Measurements from ENCODE around the gene NFYC.

The NFYC gene

DNA sequence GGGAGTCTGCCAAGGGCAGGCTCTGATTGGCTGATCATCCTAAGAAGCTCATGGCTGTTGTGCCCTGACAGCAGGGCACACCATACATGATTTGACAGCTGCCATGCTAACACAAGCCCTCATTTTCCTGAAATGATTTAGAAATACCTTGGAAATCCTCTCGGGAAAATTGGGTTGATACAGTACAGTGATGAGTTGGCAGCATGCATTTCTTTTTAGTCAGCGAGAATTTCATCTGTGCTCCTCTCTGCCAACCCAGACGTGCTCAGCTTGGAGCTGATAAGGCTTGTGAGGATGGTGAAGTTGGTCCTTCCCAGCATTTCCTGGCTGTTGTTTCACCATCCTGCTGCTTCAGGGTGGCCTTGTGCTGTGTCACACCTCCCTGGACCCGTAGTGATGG, 69.5 kb downstream of the NFYC start:
- DNase-seq (ENCODE audit: low read depth in 2 of 2) = no peak

GRCh38 chr1:40762144-40762923, 70.8 kb downstream of the NFYC start:
- no peak for DNase-seq (ENCODE audit: low read depth in 2 of 2)

DNA sequence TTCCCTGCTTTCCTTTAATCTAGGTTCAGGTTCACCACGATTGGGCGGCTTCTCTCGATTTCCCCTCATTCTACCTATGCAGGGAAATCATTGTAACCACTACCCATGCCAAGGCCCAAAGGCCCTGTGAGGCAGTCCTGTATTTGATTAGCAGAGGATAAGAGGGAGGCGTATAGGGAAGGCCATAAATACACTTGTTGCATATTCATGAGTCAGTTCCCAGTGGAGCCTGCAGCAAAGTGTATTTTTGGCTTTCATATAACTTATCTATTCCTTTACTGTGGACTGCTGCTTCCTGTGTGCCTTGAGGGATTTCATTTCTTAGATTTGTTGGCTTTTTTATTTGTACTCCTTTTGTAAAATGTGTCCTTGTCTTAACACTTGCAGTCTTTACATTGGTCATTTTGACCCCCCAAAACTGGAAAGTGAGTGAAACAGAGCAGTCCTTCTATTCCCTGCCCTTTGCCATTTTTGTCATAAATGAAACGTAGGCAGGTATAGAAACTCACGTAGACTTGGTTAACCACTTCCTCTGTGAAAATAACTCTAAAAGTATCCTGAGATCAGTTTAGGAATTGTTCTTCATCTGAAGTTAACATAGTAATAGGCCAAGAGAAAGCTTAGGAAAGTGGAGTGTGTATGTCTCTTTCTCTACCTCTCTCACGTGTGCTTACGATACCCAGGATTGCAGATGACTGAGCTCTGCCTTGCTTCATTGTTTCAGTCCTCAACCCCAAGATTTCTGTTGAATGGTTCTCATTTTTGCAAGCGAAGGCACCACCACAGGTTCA, 72.4 kb downstream of the NFYC start:
- no peak for DNase-seq (ENCODE audit: low read depth in 2 of 2)

DNA sequence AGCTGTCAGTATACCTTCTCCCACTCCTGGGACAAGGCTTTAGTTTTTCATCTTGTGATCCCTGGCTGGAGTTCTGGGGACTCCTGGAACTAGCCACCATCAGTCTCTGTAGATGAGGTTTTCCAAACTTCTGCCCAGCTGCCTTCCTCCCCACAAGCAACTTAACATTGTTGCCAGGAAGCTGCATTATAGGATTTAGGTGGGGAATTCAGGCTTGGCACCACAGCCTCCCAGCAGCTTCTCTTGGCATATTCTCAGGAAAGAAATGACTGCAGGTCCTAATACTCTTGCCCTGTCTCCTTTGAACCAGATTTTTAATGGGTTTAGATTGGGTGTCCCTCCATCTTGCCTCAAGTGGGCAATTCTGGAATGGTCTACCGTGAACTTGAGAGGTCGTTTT, 73.5 kb downstream of the NFYC start:
- DNase-seq (ENCODE audit: low read depth in 2 of 2) = no peak

DNA sequence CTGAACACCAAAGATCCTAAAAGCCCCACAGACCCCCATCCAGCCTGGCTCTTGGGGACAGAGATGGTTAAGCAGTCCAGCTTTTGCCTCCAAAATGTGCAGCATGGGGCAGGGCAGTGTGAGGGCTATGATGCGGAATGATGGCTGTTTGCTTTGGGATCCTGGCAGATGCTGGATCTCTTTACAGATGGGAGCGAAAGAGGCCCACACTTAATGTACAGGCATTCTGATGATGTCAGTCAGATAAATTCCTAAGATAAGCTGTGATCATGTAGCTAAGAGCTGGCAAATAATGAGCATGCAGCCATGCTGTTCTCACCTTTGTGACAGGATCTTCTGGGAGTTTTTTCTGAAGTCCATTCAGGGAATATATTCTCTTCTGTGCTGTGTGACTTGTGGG, 74.5 kb downstream of the NFYC start:
- no peak for DNase-seq (ENCODE audit: low read depth in 2 of 2)

DNA sequence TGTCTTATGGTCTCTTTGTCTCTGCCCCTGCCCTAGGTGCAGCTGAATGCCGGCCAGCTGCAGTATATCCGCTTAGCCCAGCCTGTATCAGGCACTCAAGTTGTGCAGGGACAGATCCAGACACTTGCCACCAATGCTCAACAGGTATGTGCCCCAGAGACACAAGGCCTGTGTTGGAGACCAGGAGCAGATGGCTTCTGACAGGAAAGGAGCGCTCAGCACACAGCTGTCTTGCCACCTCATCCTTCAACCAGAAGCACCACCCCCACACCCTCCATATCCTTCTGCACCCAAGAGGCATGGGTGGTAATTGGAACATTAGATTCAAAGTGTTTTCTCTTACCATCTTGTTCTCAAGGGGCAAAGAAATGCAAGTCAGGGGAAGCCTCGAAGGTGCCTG, 75.1 kb downstream of the NFYC start:
- DNase-seq (ENCODE audit: low read depth in 2 of 2) = no peak

DNA sequence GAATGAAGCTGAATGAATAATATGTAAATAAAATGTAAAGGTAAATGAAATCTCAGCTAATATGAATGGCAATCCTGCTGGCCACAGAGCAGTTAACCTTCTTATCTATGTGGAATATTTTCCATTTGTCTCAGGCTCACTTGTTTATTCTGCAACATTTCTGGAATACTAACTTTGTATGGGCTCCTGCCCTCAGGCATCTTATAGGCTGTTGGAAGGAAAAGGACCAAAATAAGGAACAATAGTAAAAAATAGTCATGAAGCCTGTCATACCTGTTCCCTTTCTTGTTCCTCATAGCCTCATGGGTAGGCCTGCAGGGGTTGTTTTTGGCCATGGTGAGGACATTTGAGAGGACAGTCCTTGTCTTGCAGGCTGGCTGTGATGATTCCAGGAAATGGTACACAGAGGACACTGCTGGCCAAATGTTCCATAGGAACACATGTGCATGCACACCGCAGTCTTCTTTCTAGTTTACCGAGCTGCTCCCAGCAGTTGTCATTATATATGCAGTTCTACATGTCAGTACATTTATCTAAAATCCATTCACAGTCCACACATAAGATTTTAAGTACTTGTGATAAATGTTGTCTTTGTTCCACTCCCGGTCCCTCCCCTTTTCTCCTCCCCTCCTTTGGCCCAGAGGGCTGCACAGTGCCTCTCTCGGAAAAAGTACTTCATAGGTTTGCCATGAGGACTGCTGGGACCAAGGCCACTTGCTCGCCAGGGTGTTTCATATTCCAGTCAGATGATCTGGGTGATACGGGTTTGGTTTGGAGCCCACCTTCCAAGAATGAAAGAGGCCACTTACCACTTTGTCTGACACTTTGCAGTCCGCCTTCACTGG, 76.9 kb downstream of the NFYC start:
- no peak for DNase-seq (ENCODE audit: low read depth in 2 of 2)

DNA sequence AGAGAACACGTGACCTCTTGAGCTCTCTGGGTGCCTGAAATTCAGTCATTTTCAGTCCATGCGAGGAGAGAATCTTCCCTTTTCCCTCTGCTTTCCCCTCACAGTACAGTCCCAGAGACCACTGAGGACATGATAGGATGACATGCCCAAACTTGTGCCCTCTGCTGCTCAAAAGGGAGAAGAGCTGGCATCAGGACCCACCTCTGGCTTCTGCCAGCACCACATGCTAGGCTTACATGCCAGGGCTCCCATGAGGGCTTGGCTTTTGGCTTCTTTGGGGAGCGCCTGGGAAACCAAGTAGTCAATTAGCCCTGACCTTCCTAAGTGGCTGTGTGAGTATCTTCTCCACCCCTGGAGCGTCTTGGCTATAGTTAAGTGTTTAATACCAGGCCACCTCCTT, 78.3 kb downstream of the NFYC start:
- no peak for DNase-seq (ENCODE audit: low read depth in 2 of 2)

- no peak for DNase-seq (ENCODE audit: low read depth in 2 of 2)
Observed at GRCh38 chr1:40770296-40771070, 79.0 kb downstream of the NFYC start.

- DNase-seq (ENCODE audit: low read depth in 2 of 2) = no peak
Observed at GRCh38 chr1:40772146-40772955, 80.8 kb downstream of the NFYC start.

GRCh38 chr1:40773748-40774265, 82.3 kb downstream of the NFYC start:
- DNase-seq (ENCODE audit: low read depth in 2 of 2) = no peak

DNA sequence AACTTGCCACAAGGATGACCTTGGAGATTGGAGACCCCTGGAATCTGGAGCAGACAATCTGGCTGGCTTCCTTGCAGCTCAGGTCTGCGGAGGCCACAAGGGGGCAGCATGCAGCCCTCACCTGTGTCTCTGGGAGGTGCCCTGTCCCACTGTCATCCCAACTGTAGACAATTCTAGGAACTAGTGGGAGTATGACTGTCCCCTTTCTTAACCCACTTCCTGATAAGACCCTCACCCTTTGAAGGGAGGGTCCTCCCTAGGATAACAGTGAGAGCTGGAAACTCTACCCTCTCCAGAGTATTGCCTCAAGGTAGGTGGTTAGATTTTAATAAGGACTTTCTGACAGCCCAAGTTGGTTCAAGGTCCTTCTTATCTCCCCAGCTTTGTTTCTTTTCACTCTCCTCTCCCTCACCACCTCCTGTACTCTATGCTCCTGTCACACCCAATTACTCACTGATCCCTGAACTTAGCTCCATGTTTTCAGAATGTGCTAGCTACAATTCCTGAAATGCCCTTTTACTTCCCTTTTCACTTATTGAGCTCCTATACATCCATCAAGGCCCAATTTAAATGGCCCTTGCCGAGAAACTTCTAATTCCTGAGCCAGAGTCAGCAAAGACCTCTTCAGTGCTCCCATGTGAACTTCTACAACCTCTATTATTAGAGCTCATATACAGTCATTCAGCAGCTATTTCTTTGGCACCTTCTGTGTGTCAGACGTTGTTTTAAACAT, 82.9 kb downstream of the NFYC start:
- peak; percentile 58 to 60 for DNase-seq (ENCODE audit: low read depth in 2 of 2)

DNA sequence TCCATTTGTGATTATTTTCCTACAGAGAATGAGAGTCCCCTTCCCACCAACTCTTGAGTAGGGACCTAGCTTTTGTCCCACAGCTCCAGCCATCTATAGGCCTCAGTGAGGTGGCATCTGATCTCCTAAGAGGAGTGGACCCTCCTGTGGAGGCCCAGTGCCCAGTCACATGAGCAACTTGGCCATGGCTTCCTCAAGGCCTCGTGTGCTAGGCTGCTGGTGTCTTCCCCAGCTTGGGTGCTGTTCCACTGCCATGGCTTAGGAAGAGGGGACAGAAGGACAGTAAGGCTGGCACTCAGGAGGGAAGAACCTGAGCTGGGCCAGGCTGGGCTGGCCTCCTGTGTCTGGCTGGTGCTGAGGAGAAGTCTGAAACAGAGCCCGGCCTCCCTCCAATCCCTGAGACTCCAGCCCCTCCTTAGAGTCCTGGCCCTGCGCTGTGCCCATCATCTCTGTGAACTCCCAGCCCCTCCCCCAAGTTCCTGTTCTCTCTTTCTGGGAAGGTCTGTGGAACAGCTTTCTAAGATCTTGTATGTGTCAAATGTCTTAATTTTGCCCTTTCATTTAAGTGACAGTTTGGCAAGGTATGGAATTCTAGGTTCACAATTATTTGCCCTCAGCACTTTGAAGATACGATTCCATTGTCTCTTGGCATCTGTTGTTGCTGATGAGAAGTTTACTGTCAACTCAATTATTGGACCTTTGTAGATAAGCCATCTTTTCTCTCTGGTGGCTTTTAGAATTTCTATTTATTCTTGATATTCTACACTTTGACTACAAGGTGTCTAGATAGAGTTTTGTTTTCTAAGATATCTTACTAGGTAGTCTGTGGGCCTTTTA, 85.0 kb downstream of the NFYC start:
- no peak for DNase-seq (ENCODE audit: low read depth in 2 of 2)

DNA sequence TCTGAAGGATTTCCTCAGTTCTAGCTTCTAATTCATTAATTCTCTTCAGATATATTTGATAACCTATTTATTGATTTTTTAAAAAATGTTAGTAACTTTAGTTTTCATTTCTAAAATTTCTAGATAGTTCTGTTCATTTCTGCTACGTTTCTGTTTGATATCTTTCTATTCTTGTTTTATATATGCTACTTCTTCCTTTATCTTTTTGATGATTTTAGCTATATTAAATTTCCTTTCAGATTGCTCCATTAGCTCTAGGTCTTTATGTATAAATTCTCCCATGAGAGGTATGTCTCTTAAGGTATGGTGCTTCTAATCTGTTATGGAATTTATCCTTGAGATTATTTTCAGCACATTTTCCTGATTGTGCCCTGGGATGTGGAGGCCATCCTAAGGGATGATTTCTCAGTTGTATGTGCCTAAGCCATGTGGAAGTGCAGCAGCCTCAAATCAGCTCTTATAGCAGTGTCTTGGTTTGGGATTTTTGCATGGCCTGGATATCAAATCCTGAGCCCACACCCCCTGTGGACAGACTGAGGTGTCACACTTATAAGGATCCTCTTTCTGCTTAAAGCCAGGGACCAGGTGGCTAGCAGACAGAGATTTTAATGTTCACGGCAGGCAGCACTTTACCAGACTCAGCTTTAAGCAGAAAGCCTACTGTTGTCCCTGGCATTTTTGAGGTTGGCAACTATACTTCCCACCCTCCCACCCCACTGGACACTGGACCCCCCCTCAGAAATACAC, 85.9 kb downstream of the NFYC start:
- no peak for DNase-seq (ENCODE audit: low read depth in 2 of 2)

DNA sequence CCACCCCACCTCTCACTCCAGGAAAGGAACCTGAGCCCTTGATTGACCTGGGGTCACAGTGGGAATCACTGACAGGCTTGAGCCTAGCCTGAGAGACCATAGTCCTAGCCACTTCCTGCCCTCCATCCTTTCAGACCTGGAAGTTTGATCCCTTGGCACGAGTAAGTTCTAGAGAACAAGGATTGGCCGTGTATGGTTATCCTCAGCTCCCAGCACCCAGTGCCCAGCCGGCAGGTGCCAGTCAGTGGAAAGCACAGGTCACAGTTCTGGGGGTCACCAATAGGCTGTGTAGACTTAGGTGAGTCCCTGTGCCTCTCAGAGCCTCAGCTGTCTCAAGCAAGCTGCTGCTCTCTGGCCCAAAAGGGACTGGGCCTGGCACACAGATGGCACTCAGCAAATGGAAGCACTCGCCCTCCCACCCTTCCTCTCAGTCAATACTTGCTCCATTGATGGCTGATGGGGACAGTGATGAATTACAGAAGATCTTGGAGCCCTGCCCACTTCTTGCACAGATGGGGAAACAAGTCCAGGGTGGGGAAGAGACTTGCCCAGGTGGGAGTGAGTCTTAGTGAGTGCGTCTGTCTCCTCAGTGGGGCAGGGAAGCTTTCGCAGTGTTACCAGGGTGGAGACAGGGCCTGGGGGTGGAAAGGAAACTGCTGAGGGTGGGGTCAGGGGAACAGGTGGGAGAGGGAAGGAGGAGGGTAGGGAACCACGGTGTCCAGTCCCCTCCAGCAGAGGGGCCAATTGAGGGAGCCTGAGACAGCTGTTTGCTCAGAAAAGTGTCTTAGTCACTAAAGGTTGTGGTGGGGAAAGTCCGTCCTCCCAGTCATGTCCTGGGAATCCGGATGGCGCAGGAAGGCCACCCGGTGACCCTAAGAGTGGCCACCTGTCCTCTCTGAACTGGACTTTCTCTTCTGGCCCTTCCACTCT, 89.4 kb downstream of the NFYC start:
- no peak for DNase-seq (ENCODE audit: low read depth in 2 of 2)

GRCh38 chr1:40781608-40781971, 90.1 kb downstream of the NFYC start:
- DNase-seq (ENCODE audit: low read depth in 2 of 2) = no peak

GRCh38 chr1:40782371-40782956, 91.0 kb downstream of the NFYC start:
- DNase-seq (ENCODE audit: low read depth in 2 of 2) = no peak

All from activated CD4-positive, alpha-beta T cell treated with anti-CD3 and anti-CD28 coated beads for 24 hours (primary cell).